ENCODE measurements around the gene GRIK5. TPM values are rescaled to one million over a fixed set of nuclear protein-coding genes. Genes with fewer than 3 reads are reported as not detected.
A peak's percentile ranks its signal among the peaks of the same experiment; 100 is the strongest.
"Not testable (repeated sequence)": the region's sequence is repeated elsewhere in the genome, so short reads cannot be mapped to it uniquely, and the experiment has no call there.

GRIK5 gene
- total RNA-seq, 5 donors from 2014 or later (not counting 1 experiment from before 2014, with no cell fraction given): 0.26 to 1.5 (median 1.3) TPM

GRCh38 chr19:42105368-42105767 lies 35.4 kb upstream of the GRIK5 start:
- no peaks in the 10 kb centered on the region for H3K27me3 ChIP-seq (replicated peaks in 1 of 2; ENCODE audit: control insufficient read depth in 2 of 2, extremely low read depth in 1 of 2, insufficient read depth in 2 of 2, low read length in 1 of 2)
- H3K36me3 ChIP-seq (ENCODE audit: control insufficient read depth in 2 of 2, extremely low read depth in 1 of 2, insufficient read depth in 1 of 2, low read length in 1 of 2): peaks cover 0 to 15% of the 10 kb centered on the region in 2 donors
- H3K27ac ChIP-seq (ENCODE audit: low read length): no peak overlapping the region
- no peaks in the 10 kb centered on the region for H3K9me3 ChIP-seq
- H3K4me1 ChIP-seq (ENCODE audit: control insufficient read depth in 1 of 2, extremely low read depth in 1 of 2, insufficient read depth in 2 of 2, low read length in 2 of 2): peaks cover 0 to 4% of the 10 kb centered on the region in 2 experiments
- peaks cover 8 to 10% (median 9%) of the 10 kb centered on the region in 3 donors for H3K4me1 Mint-ChIP-seq
- H3K4me3 Mint-ChIP-seq: no peak overlapping the region
- ChIA-PET POLR2A (no interaction called here), CTCF (no interaction called here)
- no CpG with 5 or more reads among the region's 2 CpGs for WGBS (ENCODE audit: insufficient coverage)
- ATAC-seq (replicated peaks in 1 of 4): no peak
- H3K27me3 Mint-ChIP-seq: no peaks in the 10 kb centered on the region
- no peak overlapping the region for H3K4me3 ChIP-seq (ENCODE audit: control insufficient read depth in 1 of 2, extremely low read depth in 1 of 2, low read length in 1 of 2)
- H3K36me3 Mint-ChIP-seq: peaks cover 15% of the 10 kb centered on the region
- H3K27ac Mint-ChIP-seq: peak overlapping the region in 1 of 2 donors; percentile 8
- no peak for DNase-seq
- no peaks in the 10 kb centered on the region for H3K9me3 Mint-ChIP-seq

- H3K4me1 ChIP-seq (ENCODE audit: control insufficient read depth in 1 of 2, extremely low read depth in 1 of 2, insufficient read depth in 2 of 2, low read length in 2 of 2): no peaks in the 10 kb centered on the region
- no peaks in the 10 kb centered on the region for H3K9me3 ChIP-seq
- Mint-ChIP-seq H3K4me3 (no peak overlapping the region), H3K4me1 (peaks cover 0 to 2% (median 0%) of the 10 kb centered on the region in 3 donors), H3K27ac (no peak overlapping the region), H3K9me3 (no peaks in the 10 kb centered on the region), H3K36me3 (peaks cover 24% of the 10 kb centered on the region), H3K27me3 (no peaks in the 10 kb centered on the region)
- ATAC-seq (replicated peaks in 1 of 4): no peak
- no peak for DNase-seq
- CTCF ChIA-PET: interaction anchor here (0.6 to 0.7 kb wide), 3 partner anchors 24 to 1428 kb away, joined by 3 to 5 read pairs (median 4); no protein-coding TSS in a partner anchor
- no peak overlapping the region for H3K4me3 ChIP-seq (ENCODE audit: control insufficient read depth in 1 of 2, extremely low read depth in 1 of 2, low read length in 1 of 2)
- H3K27me3 ChIP-seq (replicated peaks in 1 of 2; ENCODE audit: control insufficient read depth in 2 of 2, extremely low read depth in 1 of 2, insufficient read depth in 2 of 2, low read length in 1 of 2): no peaks in the 10 kb centered on the region
- 100% methylated on average over 2 of the region's 2 CpGs for WGBS (ENCODE audit: insufficient coverage)
- H3K27ac ChIP-seq (ENCODE audit: low read length): no peak overlapping the region
- H3K36me3 ChIP-seq (ENCODE audit: control insufficient read depth in 2 of 2, extremely low read depth in 1 of 2, insufficient read depth in 1 of 2, low read length in 1 of 2): peaks cover 7 to 26% of the 10 kb centered on the region in 2 donors
- POLR2A ChIA-PET: interaction anchor here in 1 of 2 donors (0.6 kb wide), 1 partner anchor 336 kb away, joined by 3 read pairs; no protein-coding TSS in a partner anchor
Observed at GRCh38 chr19:42102877-42103276, 32.9 kb upstream of the GRIK5 start.

GRCh38 chr19:42100241-42100640 lies 30.2 kb upstream of the GRIK5 start:
- peaks cover 19 to 46% of the 10 kb centered on the region in 2 donors for H3K36me3 ChIP-seq (ENCODE audit: control insufficient read depth in 2 of 2, extremely low read depth in 1 of 2, insufficient read depth in 1 of 2, low read length in 1 of 2)
- peaks cover 28% of the 10 kb centered on the region for H3K36me3 Mint-ChIP-seq
- H3K27me3 ChIP-seq (replicated peaks in 1 of 2; ENCODE audit: control insufficient read depth in 2 of 2, extremely low read depth in 1 of 2, insufficient read depth in 2 of 2, low read length in 1 of 2); CTCF ChIA-PET; H3K27me3 Mint-ChIP-seq; H3K27ac ChIP-seq (ENCODE audit: low read length); H3K9me3 Mint-ChIP-seq; H3K9me3 ChIP-seq; H3K4me3 ChIP-seq (ENCODE audit: control insufficient read depth in 1 of 2, extremely low read depth in 1 of 2, low read length in 1 of 2); POLR2A ChIA-PET; ATAC-seq (replicated peaks in 1 of 4); H3K4me1 ChIP-seq (ENCODE audit: control insufficient read depth in 1 of 2, extremely low read depth in 1 of 2, insufficient read depth in 2 of 2, low read length in 2 of 2); H3K4me3 Mint-ChIP-seq; H3K27ac Mint-ChIP-seq; DNase-seq; H3K4me1 Mint-ChIP-seq: not testable (repeated sequence)
- 100% methylated on average over 6 of the region's 10 CpGs for WGBS (ENCODE audit: insufficient coverage)

GRCh38 chr19:42099336-42099925 lies 29.4 kb upstream of the GRIK5 start:
- POLR2A ChIA-PET: no interaction called here
- 74% methylated on average over 5 of the region's 6 CpGs for WGBS (ENCODE audit: insufficient coverage)
- Mint-ChIP-seq H3K9me3 (no peaks in the 10 kb centered on the region), H3K27me3 (no peaks in the 10 kb centered on the region), H3K4me1 (peaks cover 0 to 2% (median 0%) of the 10 kb centered on the region in 3 donors), H3K36me3 (peaks cover 32% of the 10 kb centered on the region), H3K4me3 (no peak overlapping the region), H3K27ac (no peak overlapping the region)
- no peak overlapping the region for H3K27ac ChIP-seq (ENCODE audit: low read length)
- ATAC-seq (replicated peaks in 1 of 4): no peak
- H3K36me3 ChIP-seq (ENCODE audit: control insufficient read depth in 2 of 2, extremely low read depth in 1 of 2, insufficient read depth in 1 of 2, low read length in 1 of 2): peaks cover 22 to 47% of the 10 kb centered on the region in 2 donors
- H3K4me3 ChIP-seq (ENCODE audit: control insufficient read depth in 1 of 2, extremely low read depth in 1 of 2, low read length in 1 of 2): no peak overlapping the region
- H3K4me1 ChIP-seq (ENCODE audit: control insufficient read depth in 1 of 2, extremely low read depth in 1 of 2, insufficient read depth in 2 of 2, low read length in 2 of 2): no peaks in the 10 kb centered on the region
- CTCF ChIA-PET: interaction anchor here in 1 of 2 donors (0.6 kb wide), 1 partner anchor 416 kb away, joined by 3 read pairs; no protein-coding TSS in a partner anchor
- no peak for DNase-seq
- H3K27me3 ChIP-seq (replicated peaks in 1 of 2; ENCODE audit: control insufficient read depth in 2 of 2, extremely low read depth in 1 of 2, insufficient read depth in 2 of 2, low read length in 1 of 2): no peaks in the 10 kb centered on the region
- H3K9me3 ChIP-seq: no peaks in the 10 kb centered on the region

- POLR2A ChIA-PET: no interaction called here
- ATAC-seq (replicated peaks in 1 of 4) (no peak), DNase-seq (no peak)
- Mint-ChIP-seq H3K4me1 (peaks cover 0 to 2% (median 0%) of the 10 kb centered on the region in 3 donors), H3K36me3 (peaks cover 39% of the 10 kb centered on the region), H3K27ac (no peak overlapping the region), H3K9me3 (no peaks in the 10 kb centered on the region), H3K27me3 (no peaks in the 10 kb centered on the region), H3K4me3 (no peak overlapping the region)
- WGBS (ENCODE audit: insufficient coverage): no CpG with 5 or more reads among the region's 6 CpGs
- Histone ChIP-seq H3K27me3 (replicated peaks in 1 of 2; ENCODE audit: control insufficient read depth in 2 of 2, extremely low read depth in 1 of 2, insufficient read depth in 2 of 2, low read length in 1 of 2) (no peaks in the 10 kb centered on the region), H3K36me3 (ENCODE audit: control insufficient read depth in 2 of 2, extremely low read depth in 1 of 2, insufficient read depth in 1 of 2, low read length in 1 of 2) (peaks cover 22 to 49% of the 10 kb centered on the region in 2 donors), H3K4me3 (ENCODE audit: control insufficient read depth in 1 of 2, extremely low read depth in 1 of 2, low read length in 1 of 2) (no peak overlapping the region), H3K27ac (ENCODE audit: low read length) (no peak overlapping the region), H3K9me3 (no peaks in the 10 kb centered on the region), H3K4me1 (ENCODE audit: control insufficient read depth in 1 of 2, extremely low read depth in 1 of 2, insufficient read depth in 2 of 2, low read length in 2 of 2) (no peaks in the 10 kb centered on the region)
- CTCF ChIA-PET: no interaction called here
Observed at GRCh38 chr19:42098781-42099180, 28.8 kb upstream of the GRIK5 start.

GRCh38 chr19:42097461-42097860 lies 27.5 kb upstream of the GRIK5 start:
- DNase-seq: no peak
- Mint-ChIP-seq H3K27me3 (no peaks in the 10 kb centered on the region), H3K4me3 (no peak overlapping the region), H3K27ac (no peak overlapping the region), H3K4me1 (no peaks in the 10 kb centered on the region), H3K36me3 (peaks cover 32% of the 10 kb centered on the region), H3K9me3 (no peaks in the 10 kb centered on the region)
- POLR2A ChIA-PET: interaction anchor here in 1 of 2 donors (0.6 kb wide), 1 partner anchor 133 kb away, joined by 3 read pairs; no protein-coding TSS in a partner anchor
- H3K27me3 ChIP-seq (replicated peaks in 1 of 2; ENCODE audit: control insufficient read depth in 2 of 2, extremely low read depth in 1 of 2, insufficient read depth in 2 of 2, low read length in 1 of 2): no peaks in the 10 kb centered on the region
- H3K36me3 ChIP-seq (ENCODE audit: control insufficient read depth in 2 of 2, extremely low read depth in 1 of 2, insufficient read depth in 1 of 2, low read length in 1 of 2): peaks cover 22 to 54% of the 10 kb centered on the region in 2 donors
- H3K9me3 ChIP-seq: no peaks in the 10 kb centered on the region
- no peak for ATAC-seq (replicated peaks in 1 of 4)
- CTCF ChIA-PET: interaction anchor here in 1 of 2 donors (0.7 kb wide), 1 partner anchor 233 kb away, joined by 4 read pairs; no protein-coding TSS in a partner anchor
- 100% methylated on average over 1 of the region's 5 CpGs for WGBS (ENCODE audit: insufficient coverage)
- H3K4me3 ChIP-seq (ENCODE audit: control insufficient read depth in 1 of 2, extremely low read depth in 1 of 2, low read length in 1 of 2): no peak overlapping the region
- H3K27ac ChIP-seq (ENCODE audit: low read length): no peak overlapping the region
- H3K4me1 ChIP-seq (ENCODE audit: control insufficient read depth in 1 of 2, extremely low read depth in 1 of 2, insufficient read depth in 2 of 2, low read length in 2 of 2): no peaks in the 10 kb centered on the region

Data from T-cell (primary cell).